Umbilical cord (tissue), 2 donors: Measurements from ENCODE around the gene MFN1. TPM values are rescaled to one million over a fixed set of nuclear protein-coding genes. Genes with fewer than 3 reads are reported as not detected.

Experiments used
- DNase-seq: peaks from one replicate; pipeline ENCODE4 v3.0.0-alpha.2; 2015; ENCODE audit warnings: low spot score
- total RNA-seq: library from RNA; depleted of rRNA; stranded (reverse); fragments of >200 nt; gene quantifications from one replicate; pipeline ENCODE4 v1.2.3, GENCODE V29; 2014; ENCODE audit warnings: low replicate concordance; ENCODE audit not compliant: insufficient read depth

MFN1 gene
- total RNA-seq, 1 donor from 2014 or later, result 59.5 TPM

DNA sequence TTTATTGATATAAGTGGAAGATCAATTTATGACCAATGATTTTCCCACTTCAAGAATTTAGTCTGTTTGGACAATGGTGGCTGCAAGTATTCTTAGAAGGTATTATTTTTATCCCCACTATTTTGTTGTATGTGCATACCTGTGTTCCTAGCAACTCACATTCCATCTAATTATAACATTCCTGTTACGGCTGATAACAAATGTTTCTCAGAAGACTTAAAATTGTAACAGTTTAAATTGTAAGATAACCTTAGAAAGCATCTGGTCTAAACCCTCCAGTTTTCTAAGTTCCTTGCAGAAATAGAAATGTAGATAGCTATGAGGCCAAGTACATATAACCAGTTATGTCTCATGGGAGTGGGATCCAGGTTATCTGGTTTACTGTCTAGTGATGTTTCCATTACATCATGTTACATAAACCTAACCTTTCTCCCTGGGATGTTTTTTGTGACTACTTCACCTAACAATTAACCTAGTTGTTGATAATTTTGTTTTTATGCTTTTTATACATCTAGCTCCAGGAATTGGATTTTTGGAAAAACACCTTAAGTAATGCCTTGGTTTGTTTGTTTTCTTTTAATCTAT is 11.1 kb upstream of the MFN1 start:
- no peak for DNase-seq

DNA sequence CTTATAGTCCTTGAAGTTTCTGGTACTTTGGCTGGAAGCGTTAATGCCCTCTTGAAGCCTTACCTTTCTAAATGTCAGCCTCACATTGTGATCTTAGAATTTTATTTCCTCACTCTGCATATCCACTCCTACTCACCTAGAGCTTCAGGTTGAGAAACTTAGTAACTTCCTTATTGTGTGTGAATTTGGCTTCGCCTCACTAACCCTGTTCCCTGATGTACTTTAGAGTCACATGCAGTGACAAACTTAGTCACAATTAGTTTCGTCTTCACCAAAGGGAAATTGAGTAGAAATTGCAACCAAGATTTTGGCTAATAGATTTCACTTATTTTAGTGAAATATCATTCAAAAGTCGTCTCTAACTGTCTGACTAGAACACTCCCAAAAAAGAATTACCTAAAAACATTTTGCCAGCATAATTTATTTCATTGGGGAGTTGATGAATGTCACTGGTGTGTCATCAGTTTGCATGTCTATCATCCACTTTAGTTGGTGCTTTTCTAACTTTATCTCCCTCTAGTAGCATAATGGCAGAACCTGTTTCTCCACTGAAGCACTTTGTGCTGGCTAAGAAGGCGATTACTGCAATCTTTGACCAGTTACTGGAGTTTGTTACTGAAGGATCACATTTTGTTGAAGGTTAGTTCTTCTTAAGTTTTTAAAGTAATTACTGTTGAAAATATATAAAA is 960 bp downstream of the MFN1 start:
- DNase-seq, result no peak

DNA sequence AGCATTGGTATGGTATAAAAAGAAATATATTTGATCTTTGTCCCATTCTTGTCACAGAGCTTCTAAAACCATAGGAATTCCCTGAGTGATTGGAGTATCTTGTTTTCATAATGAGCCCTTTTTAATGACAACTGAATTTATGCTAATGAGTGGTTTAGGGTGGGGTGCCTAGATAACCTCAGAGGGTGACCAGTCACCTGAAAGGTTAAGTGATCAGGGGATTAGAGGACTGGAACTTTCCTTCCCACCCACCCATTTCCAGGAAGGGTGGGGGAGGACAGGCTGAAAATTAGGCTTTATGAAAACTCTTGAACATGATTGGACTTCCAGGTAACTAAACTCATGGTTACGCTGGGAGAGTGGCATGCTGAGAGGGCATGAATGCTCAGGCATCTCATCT is 8.5 kb downstream of the MFN1 start:
- DNase-seq, result no peak

DNA sequence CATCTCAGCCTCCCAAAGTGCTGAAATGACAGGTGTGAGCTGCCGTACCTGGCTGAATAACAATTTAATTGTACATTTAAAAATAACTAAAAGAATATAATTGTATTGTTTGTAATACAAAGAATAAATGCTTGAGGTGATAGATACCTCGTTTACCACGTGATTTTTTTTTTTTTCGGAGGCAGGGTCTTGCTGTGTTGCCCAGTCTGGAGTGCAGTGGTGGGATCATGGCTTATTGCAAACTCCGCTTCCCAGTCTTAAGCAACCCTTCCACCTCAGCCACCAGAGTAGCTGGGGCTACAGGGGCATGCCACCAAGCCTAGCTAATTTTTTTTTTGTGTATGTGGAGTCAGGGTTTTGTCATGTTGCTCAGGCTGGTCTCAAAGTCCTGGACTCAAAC is 15.8 kb downstream of the MFN1 start:
- DNase-seq, result no peak

DNA sequence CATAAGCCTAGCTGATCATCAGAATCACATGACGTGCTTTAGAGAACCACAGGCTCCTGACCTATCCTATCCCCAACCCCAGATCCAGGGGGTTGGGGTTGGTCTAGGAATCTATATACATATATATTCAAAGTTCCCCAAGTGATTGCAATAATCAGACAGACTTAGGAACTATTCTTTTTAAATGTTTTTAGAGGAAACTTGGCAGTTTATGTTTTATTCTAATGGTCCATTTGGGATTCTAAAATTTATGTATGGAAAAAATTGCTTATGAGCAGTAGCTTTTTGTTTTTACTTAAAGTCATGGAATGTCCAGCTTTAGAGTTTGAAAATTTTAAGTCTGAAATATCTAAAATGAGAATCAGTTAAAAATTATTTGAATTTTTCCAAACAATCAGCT is 22.1 kb downstream of the MFN1 start:
- DNase-seq, result no peak

DNA sequence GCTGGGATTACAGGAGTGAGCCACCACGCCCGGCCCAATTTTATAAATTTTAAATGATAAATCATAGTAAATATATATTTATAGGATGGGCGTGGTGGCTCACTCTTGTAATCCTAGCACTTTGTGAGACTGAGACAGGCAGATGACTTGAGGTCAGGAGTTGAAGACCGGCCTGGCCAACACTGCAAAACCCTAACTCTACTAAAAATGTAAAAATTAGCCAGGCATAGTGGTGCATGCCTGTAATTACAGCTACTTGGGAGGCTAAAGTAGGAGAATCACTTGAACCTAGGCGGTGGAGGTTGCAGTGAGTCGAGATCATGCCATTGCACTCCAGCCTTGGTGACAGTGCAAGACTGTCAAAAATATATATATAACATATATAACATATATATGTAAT is 26.4 kb downstream of the MFN1 start:
- DNase-seq, result no peak

DNA sequence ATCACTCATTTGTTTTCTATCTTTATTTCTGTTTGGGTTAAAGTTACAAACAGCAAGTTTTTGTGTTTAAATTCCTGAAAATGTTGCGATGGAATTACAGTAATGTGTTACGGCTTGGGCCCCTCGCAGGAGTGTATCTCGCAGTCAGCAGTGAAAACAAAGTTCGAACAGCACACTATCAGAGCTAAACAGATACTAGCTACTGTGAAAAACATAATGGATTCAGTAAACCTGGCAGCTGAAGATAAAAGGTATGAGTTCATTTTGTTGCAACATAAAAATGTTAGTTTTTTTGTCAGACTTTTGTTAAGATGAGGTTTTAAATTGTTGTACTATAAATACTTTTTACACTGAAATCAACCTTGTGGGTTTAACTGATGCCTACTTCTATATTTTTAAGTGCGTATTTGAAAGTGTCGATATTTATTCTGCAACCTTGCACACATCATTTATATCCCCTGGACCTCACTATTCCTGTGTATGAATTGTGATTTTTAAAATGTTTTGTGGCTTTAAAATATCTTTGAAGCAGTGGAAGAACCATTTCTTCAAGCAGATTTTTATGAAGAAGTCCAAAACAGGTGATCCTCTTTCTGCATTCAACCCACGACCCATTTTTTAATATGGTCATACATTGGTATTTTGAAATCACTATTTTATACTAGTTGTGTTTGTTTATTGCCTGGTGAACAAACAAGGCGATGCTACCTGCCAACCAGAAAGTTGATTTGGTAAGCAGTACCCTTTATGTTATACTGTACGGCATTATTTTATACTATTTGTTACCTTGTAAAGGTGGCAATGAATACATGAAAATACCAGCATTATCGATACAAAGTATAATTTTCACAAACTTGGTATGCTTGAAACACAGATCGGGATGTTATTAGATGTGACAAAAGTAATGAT is 27.8 kb downstream of the MFN1 start:
- DNase-seq, result no peak

DNA sequence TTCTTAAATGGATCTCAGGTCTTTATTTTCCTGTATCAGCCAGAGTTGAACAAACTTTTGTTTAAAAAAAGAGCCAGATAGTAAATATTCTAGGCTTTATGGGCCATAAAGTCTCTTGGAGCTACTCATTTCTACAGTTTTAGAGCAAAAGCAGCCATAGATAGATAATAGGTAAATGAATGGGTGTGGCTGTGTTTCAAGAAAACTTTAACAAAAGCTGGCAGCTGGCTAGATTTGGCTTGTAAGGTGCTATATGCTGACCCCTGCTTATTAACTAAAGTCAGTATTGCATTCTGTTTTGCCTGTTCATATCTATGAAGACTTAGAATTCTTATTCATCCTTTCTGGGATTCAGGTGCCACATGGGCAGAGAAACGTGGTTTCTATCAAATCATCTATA is 29.0 kb downstream of the MFN1 start:
- no peak for DNase-seq

DNA sequence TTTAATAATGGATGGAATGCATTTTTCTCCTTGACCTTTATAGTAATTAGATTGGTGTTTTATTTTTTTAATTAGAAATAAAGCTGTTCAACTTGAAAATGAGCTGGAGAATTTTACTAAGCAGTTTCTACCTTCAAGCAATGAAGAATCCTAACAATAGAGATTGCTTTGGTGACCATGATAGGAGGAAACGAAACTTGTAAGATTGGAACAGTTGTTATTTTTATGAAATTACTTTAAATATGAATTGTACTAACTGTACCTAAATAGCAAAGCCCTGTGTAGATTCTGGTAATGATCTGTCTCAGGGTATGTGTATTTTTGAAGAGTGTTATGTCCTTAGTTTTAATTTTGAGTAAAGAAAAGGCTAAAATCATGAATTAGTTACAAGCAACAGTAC is 44.4 kb downstream of the MFN1 start:
- DNase-seq, result no peak

DNA sequence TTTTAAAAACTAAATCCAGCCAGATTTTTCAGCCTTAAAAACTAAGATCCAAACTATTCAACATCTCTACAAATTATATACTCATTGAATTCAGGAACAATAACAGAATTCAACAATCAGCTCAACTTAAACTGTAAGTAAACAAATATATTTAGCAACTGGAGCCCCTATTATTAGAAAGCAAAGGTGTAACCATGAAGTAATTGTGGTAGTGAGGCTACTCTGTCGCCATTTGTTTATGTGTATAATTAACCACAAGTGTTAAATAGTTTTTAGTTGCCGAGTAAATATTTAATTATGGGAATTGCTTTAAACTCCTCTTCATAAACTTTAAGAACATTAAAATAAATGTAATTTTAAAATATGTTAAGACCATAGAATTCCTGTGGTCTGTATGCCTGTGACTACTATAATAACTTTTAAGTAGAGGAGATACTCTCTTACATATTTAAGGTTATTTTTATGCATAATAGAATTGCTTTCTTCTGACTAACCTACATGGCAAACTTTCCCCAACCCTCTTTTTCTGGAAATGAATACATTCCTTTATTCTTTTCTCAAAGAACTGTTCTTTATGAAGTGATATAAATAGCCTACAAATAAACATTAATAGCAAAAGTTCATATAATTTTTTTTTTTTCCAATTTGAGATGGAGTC is 51.2 kb downstream of the MFN1 start:
- no peak for DNase-seq

DNA sequence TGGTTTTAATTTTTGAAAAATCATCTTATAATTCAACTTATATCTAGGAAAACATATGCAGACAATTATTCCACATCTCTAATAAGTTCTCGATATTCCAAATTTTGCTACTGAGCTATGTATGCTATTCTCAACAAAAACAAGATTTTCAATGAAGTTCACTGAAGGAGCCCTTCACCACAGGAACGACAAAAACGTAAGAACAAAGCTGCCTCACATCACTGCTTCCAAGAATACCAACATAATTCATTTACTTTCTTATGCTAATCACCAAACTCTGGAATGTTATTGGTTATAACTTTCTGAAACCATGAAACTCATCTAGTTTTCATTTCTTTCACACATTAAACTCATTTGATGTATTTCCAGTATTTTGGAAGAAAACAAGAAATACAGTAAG is 54.1 kb downstream of the MFN1 start:
- DNase-seq, result no peak

DNA sequence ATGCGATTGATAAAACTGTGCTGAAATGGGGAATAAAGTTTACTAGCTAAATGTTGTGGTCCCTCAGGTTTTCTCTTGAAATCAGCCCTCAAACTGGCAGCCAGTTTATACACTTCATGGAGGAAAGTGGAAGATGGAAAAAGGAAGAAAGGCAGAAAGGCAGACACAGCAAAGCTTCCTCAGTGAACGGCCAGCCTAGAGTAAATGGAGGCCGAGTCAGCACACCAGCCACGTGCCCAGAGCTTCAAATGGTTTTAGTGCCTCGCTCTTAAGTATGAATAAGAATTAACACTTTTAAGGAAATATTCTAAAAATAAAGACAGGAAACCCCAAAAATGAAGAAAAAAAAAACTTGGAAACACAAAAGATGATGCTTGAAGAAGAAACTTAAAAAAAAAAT is 55.5 kb downstream of the MFN1 start:
- no peak for DNase-seq

DNA sequence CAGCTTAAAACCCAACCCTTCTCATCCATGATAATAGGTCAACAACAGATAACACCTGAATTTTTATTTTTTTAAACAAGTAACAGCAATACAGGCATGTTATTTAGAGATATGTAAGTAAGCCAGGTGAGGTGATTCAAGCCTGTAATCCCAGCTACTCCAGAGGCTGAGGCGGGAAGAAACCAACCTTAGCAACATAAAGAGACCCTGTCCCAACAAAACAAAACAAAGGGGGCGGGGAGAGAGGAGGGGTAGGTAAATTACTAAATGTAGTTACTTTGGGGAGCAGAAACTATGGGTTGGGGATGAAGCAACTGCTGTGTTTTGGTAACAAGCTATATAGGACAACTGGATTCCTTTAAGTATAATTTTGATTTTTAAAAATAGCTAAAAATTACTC is 56.8 kb downstream of the MFN1 start:
- DNase-seq, result no peak

DNA sequence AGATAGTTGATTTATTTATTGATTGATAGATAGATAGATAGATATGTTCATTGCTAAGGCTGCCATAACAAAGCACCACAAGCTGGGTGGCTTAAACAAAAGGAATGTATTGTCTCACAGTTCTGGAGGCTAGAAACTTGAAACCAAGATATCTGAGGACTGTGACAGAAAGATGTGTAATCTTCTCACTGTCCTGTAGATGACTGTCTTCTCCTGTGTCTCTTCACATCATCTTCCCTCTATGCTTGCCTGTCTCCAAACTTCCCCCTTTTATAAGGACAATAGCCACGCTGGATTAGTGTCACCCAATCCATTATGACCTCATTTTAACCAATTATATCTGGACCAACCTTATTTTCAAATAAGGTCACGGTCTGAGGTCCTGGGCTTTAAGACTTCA is 62.8 kb downstream of the MFN1 start:
- DNase-seq, result no peak

DNA sequence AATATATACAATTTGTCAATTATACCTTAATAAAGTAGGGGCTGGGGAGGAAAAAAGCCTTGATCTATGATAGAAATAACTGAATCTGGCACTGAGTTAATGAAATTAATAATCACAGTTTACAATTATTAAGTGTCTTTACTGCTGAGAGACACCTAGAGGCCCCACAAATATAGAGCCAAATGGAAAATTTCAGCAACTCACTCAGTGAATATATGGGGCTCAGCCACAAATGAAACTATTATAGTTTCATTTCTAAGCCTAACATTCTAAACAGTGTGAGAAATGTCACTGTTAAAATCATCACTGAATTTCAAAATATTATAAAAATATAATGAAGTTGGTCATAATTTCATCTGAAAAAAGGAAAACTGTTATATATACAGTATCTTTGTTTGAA is 63.5 kb downstream of the MFN1 start:
- DNase-seq, result no peak

DNA sequence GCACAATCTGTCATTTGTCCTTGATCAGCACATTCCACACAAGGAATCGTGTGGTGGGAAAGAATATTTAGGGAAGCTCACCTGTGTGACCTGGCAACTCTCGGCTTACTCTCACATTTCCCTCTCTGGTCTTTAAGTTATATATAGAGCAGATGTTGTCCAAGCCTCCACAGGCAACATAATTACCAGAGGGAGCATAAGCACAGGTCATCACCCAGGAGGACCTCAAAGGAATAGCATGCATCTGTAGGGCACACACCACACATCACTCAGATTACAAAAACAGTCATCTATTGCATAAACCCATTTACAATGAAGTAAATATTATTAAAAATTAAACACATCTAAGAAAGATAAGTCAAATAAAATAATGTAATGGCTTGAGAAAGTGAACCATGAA is 67.3 kb downstream of the MFN1 start:
- DNase-seq, result no peak

DNA sequence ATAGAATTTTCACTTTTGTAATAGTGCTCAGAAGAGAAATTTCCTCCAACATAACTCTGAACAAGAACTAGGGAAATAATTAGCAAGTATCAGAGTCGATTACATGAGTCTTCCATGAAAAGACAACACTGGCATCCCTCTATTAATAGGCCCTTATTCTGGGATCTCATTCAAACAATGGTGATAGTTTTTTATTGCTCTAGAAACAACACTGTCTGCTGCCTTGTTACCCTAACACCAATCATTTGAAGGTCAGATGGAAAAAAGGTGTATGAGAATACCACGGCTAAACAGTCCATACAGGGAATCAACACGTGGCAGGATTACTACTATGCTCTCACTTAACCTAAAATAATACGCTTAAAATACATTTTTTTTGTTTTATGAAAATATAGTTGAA is 67.9 kb downstream of the MFN1 start:
- DNase-seq, result no peak

DNA sequence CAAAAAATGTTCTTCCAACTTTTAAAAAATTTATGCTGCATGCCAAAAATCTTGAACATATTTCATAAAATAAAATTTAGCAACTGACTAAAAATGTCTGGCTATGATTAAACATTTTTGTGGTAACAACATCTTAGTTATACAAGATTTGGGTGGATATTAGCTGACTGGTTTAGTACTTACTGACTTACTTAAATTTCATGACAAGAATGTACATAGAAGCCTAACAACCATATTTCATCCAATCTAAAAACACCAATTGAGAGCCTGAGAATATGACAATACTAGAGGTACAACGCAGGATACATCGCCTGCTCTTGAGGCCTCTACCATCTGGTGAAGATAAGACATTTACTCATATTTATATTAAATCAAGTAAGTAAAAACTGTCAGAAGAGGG is 69.2 kb downstream of the MFN1 start:
- no peak for DNase-seq

DNA sequence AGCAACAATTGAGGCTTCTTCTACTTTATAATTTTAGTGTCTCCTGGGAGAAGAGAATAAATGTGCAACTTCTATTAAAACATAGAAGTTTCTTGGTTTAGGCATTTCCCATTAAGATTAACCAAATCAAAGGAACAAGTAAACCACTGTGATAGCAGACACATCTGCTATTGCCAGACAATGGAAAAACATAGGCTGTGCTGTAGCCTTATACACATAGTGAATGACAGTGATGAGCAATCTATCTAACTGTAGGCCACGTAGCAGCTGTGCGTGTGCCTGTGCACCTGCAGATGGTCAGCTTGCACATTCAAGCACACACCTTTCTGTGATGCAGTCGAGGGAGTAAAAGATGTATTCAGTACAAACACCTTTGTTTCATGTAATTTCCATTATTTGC is 71.1 kb downstream of the MFN1 start:
- no peak for DNase-seq

DNA sequence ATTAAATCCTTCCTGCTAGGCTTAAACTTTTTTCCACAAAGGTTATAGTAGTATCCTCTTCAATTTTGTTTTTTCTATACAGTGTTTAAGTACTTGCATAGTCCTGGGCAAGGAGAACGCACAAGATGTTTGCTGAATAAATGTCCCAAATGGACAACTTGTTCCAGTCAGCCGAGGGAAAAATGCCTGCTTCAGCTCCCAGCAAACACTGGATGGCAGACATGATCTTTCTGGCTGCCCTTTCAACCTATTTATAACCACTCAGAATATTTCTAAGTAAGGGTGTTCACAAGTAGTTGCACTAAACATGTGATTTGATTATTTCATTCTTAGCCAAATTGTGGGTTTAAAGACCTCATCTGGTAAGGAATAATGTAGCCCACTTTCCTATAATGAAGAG is 74.0 kb downstream of the MFN1 start:
- DNase-seq, result peak; percentile 52

DNA sequence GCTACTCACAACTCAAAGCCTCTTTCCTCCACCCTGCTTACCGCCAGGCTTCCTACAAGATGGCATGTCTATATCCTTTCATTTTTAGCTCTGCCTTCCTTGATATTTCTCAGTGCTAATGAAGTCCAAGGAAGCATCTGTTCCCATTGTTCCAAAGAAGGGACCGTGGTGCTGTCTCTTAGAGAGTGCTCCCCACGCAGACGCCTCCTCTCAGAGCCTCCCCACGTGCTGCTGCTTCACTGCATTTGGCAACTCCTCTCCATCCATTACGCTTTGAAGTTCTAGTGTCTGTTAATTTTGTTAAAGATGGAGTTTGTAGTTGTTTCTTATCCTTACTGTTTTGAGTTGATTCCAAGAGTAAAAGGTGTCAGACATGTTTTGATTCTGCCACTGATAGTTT is 77.6 kb downstream of the MFN1 start:
- DNase-seq, result no peak

DNA sequence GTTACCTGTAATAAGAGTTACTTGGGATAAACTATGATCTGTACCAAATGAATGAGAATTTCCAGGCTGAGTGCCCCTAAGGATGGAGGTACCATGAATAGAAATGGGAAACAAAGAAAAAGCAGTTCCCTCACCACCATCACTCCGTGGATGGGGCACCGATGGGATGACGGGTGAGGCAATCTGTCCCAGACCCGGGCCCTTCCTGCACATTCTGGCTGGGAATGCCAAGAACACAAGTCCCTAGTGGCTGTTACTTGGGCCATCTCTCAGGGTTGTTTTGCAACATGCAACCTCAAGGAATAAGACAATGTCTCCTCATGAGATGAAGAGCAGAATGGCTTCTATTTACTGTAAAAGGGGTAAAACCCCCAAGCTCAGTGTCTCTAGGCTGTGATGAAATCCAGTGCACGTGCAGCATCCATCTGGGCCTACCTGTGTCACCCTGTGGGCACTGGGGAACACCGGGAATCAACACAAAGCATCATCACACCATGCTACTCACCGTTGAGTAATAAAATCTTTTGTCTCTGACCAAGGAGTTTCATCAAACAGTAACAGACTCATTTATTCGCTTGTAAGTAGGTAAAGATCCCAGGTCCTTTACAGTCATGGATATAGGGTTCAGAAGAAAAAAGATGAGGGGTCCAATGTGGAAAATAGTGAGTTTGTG is 81.5 kb downstream of the MFN1 start:
- no peak for DNase-seq
